Astrocyte (in vitro differentiated cells and primary cell): ENCODE data around the gene HPSE2. TPM values are rescaled to one million over a fixed set of nuclear protein-coding genes. Genes with fewer than 3 reads are reported as not detected.

ENCODE experiments used
- DNase-seq: peaks from one replicate; pipeline ENCODE4 v3.0.0-alpha.2; 2010; ENCODE audit warnings: low read depth
- FAIRE-seq: peaks from 2 replicates; lab custom pipeline; 2011; peaks lifted over from hg19 to GRCh38; lab: Jason Lieb, UNC
- H2AFZ ChIP-seq: 2 replicates; pipeline ENCODE4 v1.6.0; 2012; ENCODE audit warnings: low read depth, low read length, inconsistent platforms
- H3K27ac ChIP-seq: 2 replicates; pipeline ENCODE4 v1.5.1; 2011; ENCODE audit warnings: low read depth, low read length, inconsistent platforms
- H3K27me3 ChIP-seq: 2 replicates; pipeline ENCODE4 v1.6.0; 2011; ENCODE audit warnings: low read length, inconsistent platforms; ENCODE audit not compliant: insufficient read depth
- H3K36me3 ChIP-seq: 2 replicates; pipeline ENCODE4 v1.5.1; 2011; ENCODE audit warnings: low read length, inconsistent platforms; ENCODE audit not compliant: insufficient read depth
- H3K4me1 ChIP-seq: 2 replicates; pipeline ENCODE4 v1.5.1; 2011; ENCODE audit warnings: low read length, inconsistent platforms; ENCODE audit not compliant: insufficient read depth
- H3K4me2 ChIP-seq: 2 replicates; pipeline ENCODE4 v1.6.0; 2012; ENCODE audit warnings: low read length, inconsistent platforms
- H3K4me3 ChIP-seq: 2 replicates; pipeline ENCODE4 v1.5.1; 2011; ENCODE audit warnings: low read depth, mild to moderate bottlenecking, low read length, inconsistent platforms; ENCODE audit not compliant: insufficient read depth
- H3K79me2 ChIP-seq: 2 replicates; pipeline ENCODE4 v1.6.0; 2012; ENCODE audit warnings: mild to moderate bottlenecking, low read length, inconsistent platforms; ENCODE audit not compliant: insufficient read depth
- H3K9ac ChIP-seq: 2 replicates; pipeline ENCODE4 v1.6.0; 2012; ENCODE audit warnings: mild to moderate bottlenecking, low read length, inconsistent platforms
- H3K9me3 ChIP-seq: 2 replicates; pipeline ENCODE4 v1.5.1; 2012; ENCODE audit warnings: low read depth, mild to moderate bottlenecking, low read length, inconsistent platforms; ENCODE audit not compliant: insufficient read depth
- H4K20me1 ChIP-seq: 2 replicates; pipeline ENCODE4 v1.6.0; 2012; ENCODE audit warnings: low read length, inconsistent platforms; ENCODE audit not compliant: insufficient read depth
- H3K27ac Mint-ChIP-seq: one replicate; pipeline ENCODE4 v1.8.0; 2021; ENCODE audit warnings: mild to moderate bottlenecking, mixed read lengths; ENCODE audit not compliant: unreplicated experiment
- H3K27me3 Mint-ChIP-seq: one replicate; pipeline ENCODE4 v1.8.0; 2021; ENCODE audit warnings: low read depth, mixed read lengths; ENCODE audit not compliant: unreplicated experiment
- H3K36me3 Mint-ChIP-seq: one replicate; pipeline ENCODE4 v1.8.0; 2021; ENCODE audit warnings: low read depth, mixed read lengths; ENCODE audit not compliant: unreplicated experiment
- H3K4me1 Mint-ChIP-seq: one replicate; pipeline ENCODE4 v1.8.0; 2021; ENCODE audit warnings: low read depth, mixed read lengths; ENCODE audit not compliant: unreplicated experiment
- H3K4me3 Mint-ChIP-seq: one replicate; pipeline ENCODE4 v1.8.0; 2021; ENCODE audit warnings: mild to moderate bottlenecking, moderate library complexity, mixed read lengths; ENCODE audit not compliant: unreplicated experiment
- H3K9me3 Mint-ChIP-seq: one replicate; pipeline ENCODE4 v1.8.0; 2021; ENCODE audit warnings: mild to moderate bottlenecking, mixed read lengths; ENCODE audit not compliant: unreplicated experiment
- CTCF ChIP-seq: IDR thresholded peaks from 2 replicates; pipeline ENCODE4 v1.5.1; 2011; ENCODE audit warnings: low read depth, mild to moderate bottlenecking, inconsistent platforms, low read length, moderate library complexity; ENCODE audit not compliant: insufficient read depth
- EZH2 ChIP-seq: IDR thresholded peaks from 2 replicates; pipeline ENCODE4 v1.6.1; 2012; ENCODE audit warnings: mild to moderate bottlenecking, low read length, inconsistent platforms; ENCODE audit not compliant: insufficient read depth
- total RNA-seq: library from RNA; stranded (reverse); gene quantifications from 2 replicates; pipeline ENCODE4 v1.2.1, GENCODE V29; 2021

Gene HPSE2
- total RNA-seq, 1 donor from 2014 or later: 0.14 TPM

- DNase-seq: no peak
- H3K36me3 Mint-ChIP-seq: no peaks in the 10 kb centered on the region
- H3K27ac Mint-ChIP-seq: no peak overlapping the region
Measured at GRCh38 chr10:98951269-98952000, 284.2 kb downstream of the HPSE2 start.

GRCh38 chr10:98950106-98950505 lies 285.5 kb downstream of the HPSE2 start:
- no peak overlapping the region for H3K4me2 ChIP-seq
- FAIRE-seq (no peak), DNase-seq (no peak)
- H3K27ac Mint-ChIP-seq: no peak overlapping the region
- no peaks in the 10 kb centered on the region for H3K4me1 Mint-ChIP-seq
- no peak overlapping the region for H2AFZ ChIP-seq
- peaks cover 3% of the 10 kb centered on the region for H3K27me3 Mint-ChIP-seq
- H3K4me3 Mint-ChIP-seq: no peak overlapping the region
- no peaks in the 10 kb centered on the region for H3K4me1 ChIP-seq
- H3K36me3 ChIP-seq: no peaks in the 10 kb centered on the region
- TF ChIP-seq CTCF: no peak
- no peak for TF ChIP-seq EZH2
- H3K4me3 ChIP-seq: no peak overlapping the region
- H3K9me3 ChIP-seq: no peaks in the 10 kb centered on the region
- no peaks in the 10 kb centered on the region for H3K79me2 ChIP-seq
- H3K27ac ChIP-seq: no peak overlapping the region
- no peaks in the 10 kb centered on the region for H4K20me1 ChIP-seq
- H3K9me3 Mint-ChIP-seq: no peaks in the 10 kb centered on the region
- H3K9ac ChIP-seq: no peak overlapping the region
- no peaks in the 10 kb centered on the region for H3K27me3 ChIP-seq
- no peaks in the 10 kb centered on the region for H3K36me3 Mint-ChIP-seq

More at GRCh38 chr10:98951269-98952000, 284.2 kb downstream of the HPSE2 start:
- Histone ChIP-seq H3K9ac (no peak overlapping the region), H3K4me2 (no peak overlapping the region), H3K27ac (no peak overlapping the region), H3K4me1 (peaks cover 5% of the 10 kb centered on the region), H3K9me3 (no peaks in the 10 kb centered on the region), H3K36me3 (no peaks in the 10 kb centered on the region), H3K79me2 (no peaks in the 10 kb centered on the region), H2AFZ (no peak overlapping the region), H4K20me1 (no peaks in the 10 kb centered on the region), H3K27me3 (no peaks in the 10 kb centered on the region), H3K4me3 (no peak overlapping the region)
- peaks cover 3% of the 10 kb centered on the region for H3K27me3 Mint-ChIP-seq
- TF ChIP-seq EZH2 (no peak), CTCF (no peak)
- peaks cover 3% of the 10 kb centered on the region for H3K4me1 Mint-ChIP-seq
- FAIRE-seq: no peak
- H3K9me3 Mint-ChIP-seq: no peaks in the 10 kb centered on the region
- H3K4me3 Mint-ChIP-seq: no peak overlapping the region

- Histone ChIP-seq H3K9ac (no peak overlapping the region), H4K20me1 (no peaks in the 10 kb centered on the region), H3K36me3 (no peaks in the 10 kb centered on the region), H3K27me3 (no peaks in the 10 kb centered on the region), H3K4me3 (no peak overlapping the region), H3K4me2 (no peak overlapping the region), H3K4me1 (no peaks in the 10 kb centered on the region), H2AFZ (no peak overlapping the region), H3K9me3 (no peaks in the 10 kb centered on the region), H3K79me2 (no peaks in the 10 kb centered on the region), H3K27ac (no peak overlapping the region)
- FAIRE-seq (no peak), DNase-seq (no peak)
- H3K4me3 Mint-ChIP-seq: no peak overlapping the region
- H3K4me1 Mint-ChIP-seq: no peaks in the 10 kb centered on the region
- H3K36me3 Mint-ChIP-seq: no peaks in the 10 kb centered on the region
- no peak overlapping the region for H3K27ac Mint-ChIP-seq
- TF ChIP-seq CTCF: no peak
- no peak for TF ChIP-seq EZH2
- peaks cover 3% of the 10 kb centered on the region for H3K27me3 Mint-ChIP-seq
- no peaks in the 10 kb centered on the region for H3K9me3 Mint-ChIP-seq
Measured at GRCh38 chr10:98949306-98949705, 286.3 kb downstream of the HPSE2 start.
